ENCODE results near the gene TRIM9.

Gene TRIM9

GRCh38 chr14:51093371-51094281 is 1.3 kb downstream of the TRIM9 start:
- DNase-seq (ENCODE audit: extremely low read depth, low read depth): no peak
- peak; percentile 21 for TF ChIP-seq CTCF (IDR thresholded peaks at IDR 0.05; ENCODE audit: low read depth, low read length)

GRCh38 chr14:51092965-51093364 is 1.9 kb downstream of the TRIM9 start:
- TF ChIP-seq CTCF (IDR thresholded peaks at IDR 0.05; ENCODE audit: low read depth, low read length): no peak
- no peak for DNase-seq (ENCODE audit: extremely low read depth, low read depth)

DNA sequence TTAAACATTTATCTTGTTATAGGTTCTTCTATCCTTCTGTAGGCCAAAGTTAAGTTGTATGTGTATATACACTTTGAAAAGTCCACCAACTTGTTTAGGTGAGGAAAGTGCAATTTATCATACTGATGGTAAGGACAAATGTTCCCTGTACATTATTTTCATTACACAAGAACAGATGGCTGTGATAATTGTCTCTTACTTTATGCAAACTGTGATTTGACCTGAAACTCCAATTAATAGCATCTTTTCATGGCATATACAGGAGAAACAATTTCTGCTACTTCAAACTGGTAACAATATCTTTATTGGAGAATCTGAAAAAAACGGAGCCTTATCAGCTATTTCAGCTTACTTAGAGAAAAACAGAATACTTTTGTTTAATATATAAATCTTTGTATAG is 5.6 kb downstream of the TRIM9 start:
- no peak for DNase-seq (ENCODE audit: extremely low read depth, low read depth)
- TF ChIP-seq CTCF (IDR thresholded peaks at IDR 0.05; ENCODE audit: low read depth, low read length): no peak

DNA sequence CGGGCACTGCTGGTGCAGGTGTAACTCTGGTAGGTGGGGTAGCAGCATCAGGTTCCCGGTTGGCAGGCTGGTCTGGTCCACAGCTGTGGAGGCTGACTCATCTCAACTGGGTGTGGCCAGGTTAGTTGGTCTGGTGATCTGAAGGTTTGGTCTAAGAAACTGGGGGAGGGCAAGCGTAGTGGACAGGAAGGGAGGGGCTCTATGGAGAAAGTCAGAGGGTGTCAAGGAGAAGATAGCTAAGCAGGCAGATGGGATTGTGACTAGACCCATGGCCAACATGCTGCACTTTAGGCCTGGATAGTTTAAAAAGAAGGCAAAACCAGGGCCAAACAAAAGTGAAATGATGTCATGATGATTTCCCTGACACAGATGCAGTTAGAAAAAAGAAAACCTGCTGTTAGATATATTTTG is 7.9 kb downstream of the TRIM9 start:
- DNase-seq (ENCODE audit: extremely low read depth, low read depth): no peak
- TF ChIP-seq CTCF (IDR thresholded peaks at IDR 0.05; ENCODE audit: low read depth, low read length): no peak

DNA sequence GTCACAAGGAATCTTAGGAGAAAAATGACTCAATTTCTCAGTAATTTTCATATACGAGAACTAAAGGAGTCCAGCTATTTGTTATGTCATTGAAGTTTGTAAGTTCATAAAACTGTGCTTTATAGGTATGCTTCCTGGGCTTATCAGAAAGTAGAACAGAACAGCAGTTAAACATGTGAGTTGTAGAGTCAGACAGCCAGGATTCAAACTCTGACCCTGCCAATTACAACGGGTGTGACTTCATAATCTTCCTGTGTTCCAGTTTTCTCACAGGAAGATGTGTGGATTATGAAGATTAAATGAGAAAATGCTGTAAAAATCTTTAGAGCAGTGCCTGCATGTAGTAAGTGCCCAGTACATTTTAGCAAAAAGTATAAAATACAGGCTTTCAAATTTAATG is 8.9 kb downstream of the TRIM9 start:
- DNase-seq (ENCODE audit: extremely low read depth, low read depth): no peak
- no peak for TF ChIP-seq CTCF (IDR thresholded peaks at IDR 0.05; ENCODE audit: low read depth, low read length)

- DNase-seq (ENCODE audit: extremely low read depth, low read depth): no peak
- no peak for TF ChIP-seq CTCF (IDR thresholded peaks at IDR 0.05; ENCODE audit: low read depth, low read length)
These were observed 9.9 kb downstream of the TRIM9 start for GRCh38 chr14:51084962-51085361.

- TF ChIP-seq CTCF (IDR thresholded peaks at IDR 0.05; ENCODE audit: low read depth, low read length): no peak
- DNase-seq (ENCODE audit: extremely low read depth, low read depth): no peak
These were observed 10.4 kb downstream of the TRIM9 start for GRCh38 chr14:51084507-51084906.

All from AG09319 (cell line).